OCI-LY1 (cell line): ENCODE measurements around the gene ITM2B.

Source experiments
- EZH2 ChIP-seq: fragments of 200-600 bp; sonication (generic), shearing (Covaris generic); IDR thresholded peaks from 2 replicates; pipeline ENCODE4 v1.8.0; 2017; ENCODE audit warnings: borderline replicate concordance, mixed run types, mild to moderate bottlenecking, antibody characterized with exemption, low read length, moderate library complexity, mixed read lengths
- TF ChIP-seq, protein P1 (sequence below): fragments of 200-600 bp; sonication (generic), shearing (Covaris generic); IDR thresholded peaks from 2 replicates; pipeline ENCODE4 v1.5.1; 2017; ENCODE audit warnings: mild to moderate bottlenecking, antibody characterized with exemption, low read length, moderate library complexity, mixed read lengths

DNA sequence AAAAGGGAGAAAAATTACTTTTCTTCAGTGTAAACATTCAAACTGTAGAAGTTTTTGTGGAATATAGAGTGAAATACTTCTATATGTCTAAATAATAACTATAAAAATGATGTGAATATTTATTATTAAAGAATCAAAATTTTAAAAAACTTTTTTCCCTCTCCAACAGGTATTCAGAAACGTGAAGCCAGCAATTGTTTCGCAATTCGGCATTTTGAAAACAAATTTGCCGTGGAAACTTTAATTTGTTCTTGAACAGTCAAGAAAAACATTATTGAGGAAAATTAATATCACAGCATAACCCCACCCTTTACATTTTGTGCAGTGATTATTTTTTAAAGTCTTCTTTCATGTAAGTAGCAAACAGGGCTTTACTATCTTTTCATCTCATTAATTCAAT, 28.0 kb downstream of the ITM2B start:
- TF ChIP-seq EZH2, result no peak
- TF ChIP-seq, protein P1, sequence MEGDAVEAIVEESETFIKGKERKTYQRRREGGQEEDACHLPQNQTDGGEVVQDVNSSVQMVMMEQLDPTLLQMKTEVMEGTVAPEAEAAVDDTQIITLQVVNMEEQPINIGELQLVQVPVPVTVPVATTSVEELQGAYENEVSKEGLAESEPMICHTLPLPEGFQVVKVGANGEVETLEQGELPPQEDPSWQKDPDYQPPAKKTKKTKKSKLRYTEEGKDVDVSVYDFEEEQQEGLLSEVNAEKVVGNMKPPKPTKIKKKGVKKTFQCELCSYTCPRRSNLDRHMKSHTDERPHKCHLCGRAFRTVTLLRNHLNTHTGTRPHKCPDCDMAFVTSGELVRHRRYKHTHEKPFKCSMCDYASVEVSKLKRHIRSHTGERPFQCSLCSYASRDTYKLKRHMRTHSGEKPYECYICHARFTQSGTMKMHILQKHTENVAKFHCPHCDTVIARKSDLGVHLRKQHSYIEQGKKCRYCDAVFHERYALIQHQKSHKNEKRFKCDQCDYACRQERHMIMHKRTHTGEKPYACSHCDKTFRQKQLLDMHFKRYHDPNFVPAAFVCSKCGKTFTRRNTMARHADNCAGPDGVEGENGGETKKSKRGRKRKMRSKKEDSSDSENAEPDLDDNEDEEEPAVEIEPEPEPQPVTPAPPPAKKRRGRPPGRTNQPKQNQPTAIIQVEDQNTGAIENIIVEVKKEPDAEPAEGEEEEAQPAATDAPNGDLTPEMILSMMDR, result no peak
